Kidney (tissue), 14 donors: Measurements from ENCODE around the gene ZBTB16. TPM values are rescaled to one million over a fixed set of nuclear protein-coding genes. Genes with fewer than 3 reads are reported as not detected.

Experiments used
- DNase-seq, 5 donors: peaks; one replicate each; pipeline ENCODE4 v3.0.0-alpha.2; 2013 to 2020
- FAIRE-seq: peaks from 2 replicates; lab custom pipeline; 2012; peaks lifted over from hg19 to GRCh38; lab: Jason Lieb, UNC
- H3K27ac ChIP-seq, 2 donors: one replicate each; pipeline ENCODE4 v1.7.0; 2013; ENCODE audit warnings: low read depth in 2 of 2, low read length in 2 of 2, inconsistent platforms in 1 of 2
- H3K27me3 ChIP-seq: one replicate; pipeline ENCODE4 v1.7.1; 2013; ENCODE audit warnings: low read length, inconsistent platforms; ENCODE audit not compliant: control insufficient read depth, insufficient read depth
- H3K36me3 ChIP-seq, 3 donors: one replicate each; pipeline versions ENCODE4 v1.7.0 to v1.7.1; 2013; ENCODE audit warnings: low read length in 3 of 3, control low read depth in 1 of 3, inconsistent platforms in 1 of 3; ENCODE audit not compliant: insufficient read depth in 3 of 3, control insufficient read depth in 2 of 3
- H3K4me1 ChIP-seq, 3 donors: one replicate each; pipeline versions ENCODE4 v1.7.0 to v1.7.1; 2013; ENCODE audit warnings: low read length in 3 of 3, inconsistent platforms in 1 of 3, low read depth in 1 of 3; ENCODE audit not compliant: control insufficient read depth in 2 of 3, insufficient read depth in 2 of 3
- H3K4me3 ChIP-seq, 3 donors: one replicate each; pipeline versions ENCODE4 v1.7.0 to v1.8.1; 2013; ENCODE audit warnings: low read length in 3 of 3, control low read depth in 1 of 3, inconsistent platforms in 1 of 3
- H3K9ac ChIP-seq, 3 donors: one replicate each; pipeline versions ENCODE4 v1.7.0 to v1.7.1; 2013; ENCODE audit warnings: low read length in 3 of 3, control low read depth in 1 of 3, inconsistent platforms in 1 of 3
- H3K9me3 ChIP-seq, 3 donors: one replicate each; pipeline versions ENCODE4 v1.7.0 to v1.7.1; 2013; ENCODE audit warnings: low read length in 3 of 3, control low read depth in 1 of 3, inconsistent platforms in 1 of 3; ENCODE audit not compliant: control insufficient read depth in 2 of 3, insufficient read depth in 1 of 3
- CTCF ChIP-seq: IDR thresholded peaks from 3 replicates; pipeline ENCODE4 v1.5.1; 2012; ENCODE audit warnings: mild to moderate bottlenecking, moderate library complexity, borderline replicate concordance; ENCODE audit not compliant: insufficient read depth; ENCODE audit errors: extremely low read depth
- intact Hi-C: fragments of 100-400 bp; cut with DNase I; formaldehyde crosslinking; loops from one replicate; pipeline ENCODE4 v1.11.1; 2022
- polyA plus RNA-seq: library from polyadenylated mRNA; stranded (reverse); fragments of 350-450 nt; fragmentation: Illumina TruSeq; extraction: RNeasy Lipid Tissue Mini Kit (QIAGEN cat#74804); gene quantifications from one replicate; pipeline ENCODE4 v1.2.3, GENCODE V29; 2014; ENCODE audit warnings: low read depth, low replicate concordance; ENCODE audit not compliant: insufficient read depth
- total RNA-seq: library from RNA; stranded (reverse); fragmentation: NEBNext Ultra II Directional; extraction: Animal tissue kit (Norgen Biotek cat#: 25700); gene quantifications from one replicate; pipeline ENCODE4 v1.2.1, GENCODE V29; 2021
- donor health status: control.
- donor health status: control.
- donor health status: control.
- donor health status: control.
- donor health status: control.
- donor health status: DM: yes; HTN: yes; CAD: no.
- donor health status: Normal renal cell carcinoma (clear cell type).

The ZBTB16 gene
- total and polyA plus RNA-seq, 2 donors from 2014 or later, result 2.5 to 126 TPM

- FAIRE-seq, result no peak
- Histone ChIP-seq H3K9ac (peak overlapping the region in 1 of 3 donors; percentile 51), H3K4me1 (peaks cover 0 to 6% (median 5%) of the 10 kb centered on the region in 3 donors), H3K27me3 (no peaks in the 10 kb centered on the region), H3K4me3 (peak overlapping the region in 1 of 3 donors; percentile 57), H3K36me3 (no peaks in the 10 kb centered on the region), H3K27ac (no peak overlapping the region), H3K9me3 (no peaks in the 10 kb centered on the region)
- peak; percentile 86 for TF ChIP-seq CTCF
- intact Hi-C loops, result loop anchor here (10.0 kb wide), 1 partner anchor 229 kb away; no protein-coding TSS in a partner anchor
- DNase-seq, result peak; percentile 76 to 93 (median 79)
Measured at GRCh38 chr11:114036147-114036811, 23.2 kb upstream of the ZBTB16 start.

GRCh38 chr11:114036958-114037357, 22.6 kb upstream of the ZBTB16 start:
- Histone ChIP-seq H3K9ac (no peak overlapping the region), H3K27me3 (no peaks in the 10 kb centered on the region), H3K36me3 (no peaks in the 10 kb centered on the region), H3K9me3 (no peaks in the 10 kb centered on the region), H3K4me3 (peak overlapping the region in 1 of 3 donors; percentile 57), H3K27ac (no peak overlapping the region), H3K4me1 (peaks cover 0 to 6% (median 5%) of the 10 kb centered on the region in 3 donors)
- FAIRE-seq, result no peak
- intact Hi-C loops, result loop anchor here (10.0 kb wide), 1 partner anchor 228 kb away; no protein-coding TSS in a partner anchor
- no peak for TF ChIP-seq CTCF
- no peak for DNase-seq

GRCh38 chr11:114039551-114039950, 20.0 kb upstream of the ZBTB16 start:
- Histone ChIP-seq H3K4me1 (peaks cover 0 to 9% (median 5%) of the 10 kb centered on the region in 3 donors), H3K27ac (no peak overlapping the region), H3K36me3 (no peaks in the 10 kb centered on the region), H3K27me3 (no peaks in the 10 kb centered on the region), H3K9me3 (no peaks in the 10 kb centered on the region), H3K4me3 (no peak overlapping the region), H3K9ac (no peak overlapping the region)
- FAIRE-seq (no peak), DNase-seq (no peak)
- intact Hi-C loops, result loop anchor here (10.0 kb wide), 1 partner anchor 225 kb away; no protein-coding TSS in a partner anchor
- no peak for TF ChIP-seq CTCF
